OCI-LY7 (cell line): ENCODE results near the gene HECW1. TPM values are rescaled to one million over a fixed set of nuclear protein-coding genes. Genes with fewer than 3 reads are reported as not detected.

Experiments used
- BruUV-seq: library from RNA; stranded (reverse); fragments of 400-500 nt; replicated peaks from 2 replicates; lab custom pipeline; 2021; lab: Mats Ljungman, UMichigan
- CTCF ChIA-PET: fragments of 300-600 bp; sonication (Branson Sonifier 250); formaldehyde crosslinking; loops from one replicate; lab custom pipeline; 2022; ENCODE audit warnings: antibody characterized with exemption; ENCODE audit not compliant: unreplicated experiment; lab: Charles Lee
- POLR2A ChIA-PET: fragments of 300-600 bp; sonication (Branson Sonifier 250); formaldehyde crosslinking; loops from one replicate; lab custom pipeline; 2022; ENCODE audit warnings: antibody characterized with exemption; lab: Charles Lee
- DNase-seq: peaks from one replicate; pipeline ENCODE4 v3.0.0-alpha.2; 2015; ENCODE audit warnings: low spot score
- H2AFZ ChIP-seq: fragments of 200-600 bp; sonication (generic), shearing (Covaris generic); 2 replicates; pipeline ENCODE4 v1.6.1; 2014; ENCODE audit warnings: mild to moderate bottlenecking, antibody characterized with exemption, low read length, moderate library complexity
- H3K27ac ChIP-seq: fragments of 200-600 bp; sonication (generic); 2 replicates; pipeline ENCODE4 v1.5.1; 2014; ENCODE audit warnings: mixed run types, low read depth, mild to moderate bottlenecking, moderate library complexity, low read length, inconsistent platforms; ENCODE audit not compliant: poor library complexity, severe bottlenecking
- H3K36me3 ChIP-seq: fragments of 200-600 bp; sonication (generic); 2 replicates; pipeline ENCODE4 v1.6.1; 2014; ENCODE audit warnings: mild to moderate bottlenecking, antibody characterized with exemption, low read length, moderate library complexity, mixed read lengths; ENCODE audit not compliant: insufficient read depth
- H3K4me1 ChIP-seq: fragments of 200-600 bp; sonication (generic); 2 replicates; pipeline ENCODE4 v1.5.1; 2014; ENCODE audit warnings: mild to moderate bottlenecking, low read length; ENCODE audit not compliant: insufficient read depth, poor library complexity, severe bottlenecking
- H3K4me2 ChIP-seq: fragments of 200-600 bp; sonication (generic); 2 replicates; pipeline ENCODE4 v1.6.1; 2014; ENCODE audit warnings: mild to moderate bottlenecking, low read length
- H3K4me3 ChIP-seq: fragments of 200-600 bp; sonication (generic); 2 replicates; pipeline ENCODE4 v1.5.1; 2014; ENCODE audit warnings: mild to moderate bottlenecking, low read depth, low read length; ENCODE audit not compliant: poor library complexity, severe bottlenecking
- H3K79me2 ChIP-seq: fragments of 200-600 bp; sonication (generic); 2 replicates; pipeline ENCODE4 v1.6.1; 2016; ENCODE audit warnings: low read depth, mild to moderate bottlenecking, low read length, moderate library complexity, mixed read lengths; ENCODE audit not compliant: insufficient read depth
- H3K9me2 ChIP-seq: fragments of 200-600 bp; sonication (generic); 2 replicates; pipeline ENCODE4 v1.6.1; 2016; ENCODE audit warnings: mild to moderate bottlenecking, low read length, mixed read lengths; ENCODE audit not compliant: insufficient read depth
- H3K9me3 ChIP-seq: fragments of 200-600 bp; sonication (generic); 2 replicates; pipeline ENCODE4 v1.6.1; 2014; ENCODE audit warnings: mild to moderate bottlenecking, mixed run types, low read length, mixed read lengths
- H4K20me1 ChIP-seq: fragments of 200-600 bp; sonication (generic); 2 replicates; pipeline ENCODE4 v1.6.1; 2014; ENCODE audit warnings: mild to moderate bottlenecking, antibody characterized with exemption, low read length, moderate library complexity, mixed read lengths; ENCODE audit not compliant: insufficient read depth
- EZH2phosphoT487 ChIP-seq: fragments of 200-600 bp; sonication (generic); IDR thresholded peaks from 2 replicates; pipeline ENCODE4 v1.6.1; 2018; ENCODE audit warnings: low read depth, borderline replicate concordance, mild to moderate bottlenecking, mixed run types, antibody characterized with exemption, low read length, moderate library complexity, mixed read lengths
- intact Hi-C: fragments of 100-400 bp; cut with micrococcal nuclease; formaldehyde crosslinking; loops from one replicate; pipeline ENCODE4 v1.10.0; 2022; ENCODE audit not compliant: unreplicated experiment
- total RNA-seq, 2 experiments: library from RNA; depleted of rRNA in 1 of 2; stranded (reverse); fragments of >200 nt in 1 of 2; shearing (Covaris generic) in 1 of 2; gene quantifications; 2 replicates each; pipeline ENCODE4 v1.2.3, GENCODE V29; 2014 to 2022
- TF ChIP-seq, protein P1 (sequence below): fragments of 200-600 bp; sonication (generic); conservative IDR thresholded peaks from 2 replicates; pipeline ENCODE4 v1.5.1; 2014; ENCODE audit warnings: mild to moderate bottlenecking, antibody characterized with exemption, low read length, moderate library complexity, mixed read lengths

HECW1 gene
- total RNA-seq, 2 experiments from 2014 or later, result 2.0 TPM

- H3K4me2 ChIP-seq, result no peak overlapping the region
- CTCF ChIA-PET, result no interaction called here
- POLR2A ChIA-PET, result no interaction called here
Measured at GRCh38 chr7:43470110-43470509, 357.7 kb downstream of the HECW1 start.

GRCh38 chr7:43475983-43476382 lies 363.5 kb downstream of the HECW1 start:
- no TSS peak for BruUV-seq
- H3K9me2 ChIP-seq, result no peaks in the 10 kb centered on the region
- intact Hi-C loops, result no loop called here

More at GRCh38 chr7:43470110-43470509, 357.7 kb downstream of the HECW1 start:
- Histone ChIP-seq H3K4me1 (no peaks in the 10 kb centered on the region), H3K27ac (no peak overlapping the region), H3K4me3 (no peak overlapping the region), H3K9me2 (no peaks in the 10 kb centered on the region), H3K36me3 (no peaks in the 10 kb centered on the region), H3K9me3 (no peaks in the 10 kb centered on the region), H4K20me1 (no peaks in the 10 kb centered on the region), H3K79me2 (no peaks in the 10 kb centered on the region), H2AFZ (no peak overlapping the region)
- DNase-seq, result no peak
- intact Hi-C loops, result no loop called here
- no peak for TF ChIP-seq EZH2phosphoT487
- TF ChIP-seq, protein P1, sequence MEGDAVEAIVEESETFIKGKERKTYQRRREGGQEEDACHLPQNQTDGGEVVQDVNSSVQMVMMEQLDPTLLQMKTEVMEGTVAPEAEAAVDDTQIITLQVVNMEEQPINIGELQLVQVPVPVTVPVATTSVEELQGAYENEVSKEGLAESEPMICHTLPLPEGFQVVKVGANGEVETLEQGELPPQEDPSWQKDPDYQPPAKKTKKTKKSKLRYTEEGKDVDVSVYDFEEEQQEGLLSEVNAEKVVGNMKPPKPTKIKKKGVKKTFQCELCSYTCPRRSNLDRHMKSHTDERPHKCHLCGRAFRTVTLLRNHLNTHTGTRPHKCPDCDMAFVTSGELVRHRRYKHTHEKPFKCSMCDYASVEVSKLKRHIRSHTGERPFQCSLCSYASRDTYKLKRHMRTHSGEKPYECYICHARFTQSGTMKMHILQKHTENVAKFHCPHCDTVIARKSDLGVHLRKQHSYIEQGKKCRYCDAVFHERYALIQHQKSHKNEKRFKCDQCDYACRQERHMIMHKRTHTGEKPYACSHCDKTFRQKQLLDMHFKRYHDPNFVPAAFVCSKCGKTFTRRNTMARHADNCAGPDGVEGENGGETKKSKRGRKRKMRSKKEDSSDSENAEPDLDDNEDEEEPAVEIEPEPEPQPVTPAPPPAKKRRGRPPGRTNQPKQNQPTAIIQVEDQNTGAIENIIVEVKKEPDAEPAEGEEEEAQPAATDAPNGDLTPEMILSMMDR, result no peak
- no TSS peak for BruUV-seq

GRCh38 chr7:43476896-43477295 lies 364.4 kb downstream of the HECW1 start:
- no peak overlapping the region for H2AFZ ChIP-seq
- H3K9me3 ChIP-seq, result no peaks in the 10 kb centered on the region
- H3K9me2 ChIP-seq, result no peaks in the 10 kb centered on the region
- H3K4me1 ChIP-seq, result no peaks in the 10 kb centered on the region
- no peaks in the 10 kb centered on the region for H3K79me2 ChIP-seq
- H3K4me3 ChIP-seq, result no peak overlapping the region
- BruUV-seq, result no TSS peak
- H3K27ac ChIP-seq, result no peak overlapping the region
- POLR2A ChIA-PET, result no interaction called here
- no peak for TF ChIP-seq EZH2phosphoT487
- TF ChIP-seq, protein P1, result no peak
- DNase-seq, result no peak
- H3K4me2 ChIP-seq, result no peak overlapping the region
- CTCF ChIA-PET, result interaction anchor here (0.6 kb wide), 1 partner anchor 12 kb away, joined by 3 read pairs; no protein-coding TSS in a partner anchor
- no peaks in the 10 kb centered on the region for H4K20me1 ChIP-seq
- no peaks in the 10 kb centered on the region for H3K36me3 ChIP-seq
- intact Hi-C loops, result no loop called here

More at GRCh38 chr7:43475983-43476382, 363.5 kb downstream of the HECW1 start:
- no peak overlapping the region for H3K4me3 ChIP-seq
- H3K79me2 ChIP-seq, result no peaks in the 10 kb centered on the region
- H3K4me2 ChIP-seq, result no peak overlapping the region
- H3K36me3 ChIP-seq, result no peaks in the 10 kb centered on the region
- H3K27ac ChIP-seq, result no peak overlapping the region
- H3K4me1 ChIP-seq, result no peaks in the 10 kb centered on the region
- CTCF ChIA-PET, result no interaction called here
- no peak overlapping the region for H2AFZ ChIP-seq
- POLR2A ChIA-PET, result no interaction called here
- no peak for TF ChIP-seq EZH2phosphoT487
- TF ChIP-seq, protein P1, result no peak
- H3K9me3 ChIP-seq, result no peaks in the 10 kb centered on the region
- no peak for DNase-seq
- H4K20me1 ChIP-seq, result no peaks in the 10 kb centered on the region
